K562 (cell line): ENCODE results near the gene ZNF574.

Experiments used
- CTCF ChIP-seq, 3 experiments: IDR thresholded peaks in 2 of 3; conservative IDR thresholded peaks in 1 of 3; 2 replicates each; pipeline ENCODE4 v1.5.1; 2011 to 2012; ENCODE audit warnings: low read length in 3 of 3, mild to moderate bottlenecking in 3 of 3, control low read depth in 2 of 3, improper control_type of control experiment in 1 of 3, inconsistent platforms in 1 of 3, low read depth in 1 of 3, mixed read lengths in 1 of 3, moderate library complexity in 1 of 3; ENCODE audit not compliant: insufficient read depth in 2 of 3
- MAX ChIP-seq: sonication (generic); formaldehyde crosslinking; IDR thresholded peaks from 2 replicates; pipeline ENCODE4 v1.9.0; 2022; ENCODE audit warnings: mild to moderate bottlenecking, missing genetic modification reagents
- POLR2AphosphoS5 ChIP-seq: IDR thresholded peaks from 2 replicates; pipeline ENCODE4 v1.6.1; 2011; ENCODE audit warnings: mild to moderate bottlenecking, low read depth, low read length, moderate library complexity; ENCODE audit not compliant: control insufficient read depth, insufficient read depth
- SRF ChIP-seq, 2 experiments: fragments of 250-450, 450-650 bp in 1 of 2; sonication (Bioruptor Pico) in 1 of 2; sonication (generic) in 1 of 2; formaldehyde crosslinking; IDR thresholded peaks; 2 replicates each; pipeline versions ENCODE4 v1.5.0 to v1.5.1; 2020 to 2022; ENCODE audit warnings: mild to moderate bottlenecking in 1 of 2, missing genetic modification reagents in 1 of 2
- ZNF561 ChIP-seq: fragments of 450-650 bp; formaldehyde crosslinking; conservative IDR thresholded peaks from 2 replicates; pipeline ENCODE4 v1.4.0; 2020; ENCODE audit warnings: mild to moderate bottlenecking, moderate library complexity
- ZZZ3 ChIP-seq: fragments of 450-650 bp; IDR thresholded peaks from 2 replicates; pipeline ENCODE4 v1.6.1; 2016; ENCODE audit warnings: antibody characterized with exemption, mild to moderate bottlenecking, moderate library complexity
- TF ChIP-seq, protein P1 (sequence below): sonication (generic); formaldehyde crosslinking; IDR thresholded peaks from 2 replicates; pipeline ENCODE4 v1.4.0; 2020; ENCODE audit warnings: mild to moderate bottlenecking, missing genetic modification reagents
- TF ChIP-seq, protein P2 (sequence below), 2 experiments: fragments of 450-650 bp in 1 of 2; sonication (generic) in 1 of 2; formaldehyde crosslinking in 1 of 2; IDR thresholded peaks; 2 replicates each; pipeline versions ENCODE4 v1.7.1 to v1.9.0; 2016 to 2022; ENCODE audit warnings: inconsistent platforms in 1 of 2, mild to moderate bottlenecking in 1 of 2, missing genetic modification reagents in 1 of 2

DNA sequence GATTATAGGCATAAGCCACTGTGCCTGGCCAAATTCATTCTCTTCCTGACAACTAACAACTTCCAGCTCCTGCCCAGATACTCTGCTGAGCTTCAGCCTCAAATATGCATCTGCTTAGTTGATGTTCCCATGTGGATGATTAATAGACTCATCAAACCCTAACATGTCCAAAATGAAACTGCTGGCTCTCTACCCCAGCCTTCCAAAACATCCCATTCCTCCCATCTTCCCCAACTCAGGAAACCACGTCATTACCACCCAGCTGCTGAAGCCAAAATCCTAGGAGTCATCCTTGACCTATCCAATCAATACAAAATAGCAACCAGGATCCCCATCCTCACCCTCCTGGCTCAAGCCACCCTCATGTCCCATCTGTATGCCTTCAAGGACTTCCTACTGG is 35.4 kb downstream of the ZNF574 start:
- no peak for TF ChIP-seq ZNF561 (CRISPR knock-in tag)
- no peak for TF ChIP-seq POLR2AphosphoS5
- no peak for TF ChIP-seq CTCF (IDR thresholded peaks at IDR 0.05 in 2 of 3, conservative IDR thresholded peaks at IDR 0.05 in 1 of 3; ENCODE audit: insufficient read depth in 2 of 3, low read depth in 1 of 3, low read length in 3 of 3)
- TF ChIP-seq ZZZ3, result no peak
- TF ChIP-seq, protein P1, sequence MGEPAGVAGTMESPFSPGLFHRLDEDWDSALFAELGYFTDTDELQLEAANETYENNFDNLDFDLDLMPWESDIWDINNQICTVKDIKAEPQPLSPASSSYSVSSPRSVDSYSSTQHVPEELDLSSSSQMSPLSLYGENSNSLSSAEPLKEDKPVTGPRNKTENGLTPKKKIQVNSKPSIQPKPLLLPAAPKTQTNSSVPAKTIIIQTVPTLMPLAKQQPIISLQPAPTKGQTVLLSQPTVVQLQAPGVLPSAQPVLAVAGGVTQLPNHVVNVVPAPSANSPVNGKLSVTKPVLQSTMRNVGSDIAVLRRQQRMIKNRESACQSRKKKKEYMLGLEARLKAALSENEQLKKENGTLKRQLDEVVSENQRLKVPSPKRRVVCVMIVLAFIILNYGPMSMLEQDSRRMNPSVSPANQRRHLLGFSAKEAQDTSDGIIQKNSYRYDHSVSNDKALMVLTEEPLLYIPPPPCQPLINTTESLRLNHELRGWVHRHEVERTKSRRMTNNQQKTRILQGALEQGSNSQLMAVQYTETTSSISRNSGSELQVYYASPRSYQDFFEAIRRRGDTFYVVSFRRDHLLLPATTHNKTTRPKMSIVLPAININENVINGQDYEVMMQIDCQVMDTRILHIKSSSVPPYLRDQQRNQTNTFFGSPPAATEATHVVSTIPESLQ, result no peak
- TF ChIP-seq, protein P2, sequence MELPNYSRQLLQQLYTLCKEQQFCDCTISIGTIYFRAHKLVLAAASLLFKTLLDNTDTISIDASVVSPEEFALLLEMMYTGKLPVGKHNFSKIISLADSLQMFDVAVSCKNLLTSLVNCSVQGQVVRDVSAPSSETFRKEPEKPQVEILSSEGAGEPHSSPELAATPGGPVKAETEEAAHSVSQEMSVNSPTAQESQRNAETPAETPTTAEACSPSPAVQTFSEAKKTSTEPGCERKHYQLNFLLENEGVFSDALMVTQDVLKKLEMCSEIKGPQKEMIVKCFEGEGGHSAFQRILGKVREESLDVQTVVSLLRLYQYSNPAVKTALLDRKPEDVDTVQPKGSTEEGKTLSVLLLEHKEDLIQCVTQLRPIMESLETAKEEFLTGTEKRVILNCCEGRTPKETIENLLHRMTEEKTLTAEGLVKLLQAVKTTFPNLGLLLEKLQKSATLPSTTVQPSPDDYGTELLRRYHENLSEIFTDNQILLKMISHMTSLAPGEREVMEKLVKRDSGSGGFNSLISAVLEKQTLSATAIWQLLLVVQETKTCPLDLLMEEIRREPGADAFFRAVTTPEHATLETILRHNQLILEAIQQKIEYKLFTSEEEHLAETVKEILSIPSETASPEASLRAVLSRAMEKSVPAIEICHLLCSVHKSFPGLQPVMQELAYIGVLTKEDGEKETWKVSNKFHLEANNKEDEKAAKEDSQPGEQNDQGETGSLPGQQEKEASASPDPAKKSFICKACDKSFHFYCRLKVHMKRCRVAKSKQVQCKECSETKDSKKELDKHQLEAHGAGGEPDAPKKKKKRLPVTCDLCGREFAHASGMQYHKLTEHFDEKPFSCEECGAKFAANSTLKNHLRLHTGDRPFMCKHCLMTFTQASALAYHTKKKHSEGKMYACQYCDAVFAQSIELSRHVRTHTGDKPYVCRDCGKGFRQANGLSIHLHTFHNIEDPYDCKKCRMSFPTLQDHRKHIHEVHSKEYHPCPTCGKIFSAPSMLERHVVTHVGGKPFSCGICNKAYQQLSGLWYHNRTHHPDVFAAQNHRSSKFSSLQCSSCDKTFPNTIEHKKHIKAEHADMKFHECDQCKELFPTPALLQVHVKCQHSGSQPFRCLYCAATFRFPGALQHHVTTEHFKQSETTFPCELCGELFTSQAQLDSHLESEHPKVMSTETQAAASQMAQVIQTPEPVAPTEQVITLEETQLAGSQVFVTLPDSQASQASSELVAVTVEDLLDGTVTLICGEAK (IDR thresholded peaks at IDR 0.05), result no peak
- TF ChIP-seq, protein P2 (CRISPR knock-in tag; IDR thresholded peaks at IDR 0.05), result no peak
- no peak for TF ChIP-seq MAX (CRISPR knock-in tag)
- no peak for TF ChIP-seq SRF (CRISPR knock-in tag; IDR thresholded peaks at IDR 0.05)
